Heart left ventricle (tissue), 13 donors: ENCODE results near the gene MGA.

Experiments
- POLR2A ChIP-seq, 2 donors: fragments of 450-650 bp; IDR thresholded peaks; one replicate each; pipeline ENCODE4 v1.6.1; 2017; ENCODE audit warnings: antibody characterized with exemption in 2 of 2, mild to moderate bottlenecking in 2 of 2, moderate library complexity in 2 of 2
- TF ChIP-seq, protein P1 (sequence below), 12 donors: fragments of 200-600 bp; sonication (generic) in 4 of 12; IDR thresholded peaks; one replicate each; pipeline versions ENCODE4 v1.5.0 to v1.8.0; 2018 to 2022; ENCODE audit warnings: antibody characterized with exemption in 12 of 12, mild to moderate bottlenecking in 5 of 12
- donor health status: ischemic (EF 13 %, LVEDD 7.1; RV severe dilation, severe dysfunction).
- donor health status: DM: no; HTN: yes; CAD: no.
- donor health status: DM: no; HTN: no; CAD: no.
- donor health status: ischemic (EF 25% LVEDD 6.9; RV normal size, moderate dysfunction).
- donor health status: ischemic (EF 25% LVEDD 5.7; RV mildly dilated, moderate dysfunction).
- donor health status: ischemic (EF 35%, LVEDD 5.7; RV mildly dilated, moderate dysfunction).
- donor health status: nonischemic (EF 11% LVEDD 7.7; RV severe dilation, severe dysfunction).
- donor health status: DM: yes; HTN: yes; CAD: no.
- donor health status: PGD.
- donor health status: ischemic (EF 29% LVEDD 5.4; RV normal size, mild dysfunction).
- donor health status: nonischemic (EF 23%, LVEDD 6.1; RV moderate dilation, normal function).

DNA sequence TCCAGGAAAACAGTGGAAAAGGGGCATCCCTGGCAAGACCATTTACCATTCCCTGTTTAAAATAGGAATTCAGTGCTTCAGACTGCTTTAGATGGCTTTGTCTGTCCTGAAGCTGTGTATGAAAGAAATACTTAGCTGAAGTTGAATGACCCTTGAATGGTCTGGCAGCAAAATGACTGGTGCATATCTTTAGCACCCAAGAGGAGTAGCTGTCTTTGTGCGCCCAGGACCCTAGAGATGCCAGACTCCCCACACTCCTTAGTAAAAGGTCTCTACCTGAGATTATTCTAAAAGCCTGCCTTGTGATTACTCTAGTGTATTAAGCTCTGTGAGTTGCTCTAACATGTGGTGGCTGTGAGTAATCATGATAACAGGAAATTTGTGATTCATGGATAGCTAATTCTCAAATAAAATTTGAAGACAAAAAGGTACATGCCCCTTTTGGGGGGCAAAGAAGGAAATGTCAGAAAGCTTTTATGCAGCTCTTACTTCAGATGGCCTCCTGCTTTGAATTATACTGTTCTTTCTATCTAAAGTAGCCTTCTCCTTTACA lies 117.3 kb downstream of the MGA start:
- TF ChIP-seq, protein P1, sequence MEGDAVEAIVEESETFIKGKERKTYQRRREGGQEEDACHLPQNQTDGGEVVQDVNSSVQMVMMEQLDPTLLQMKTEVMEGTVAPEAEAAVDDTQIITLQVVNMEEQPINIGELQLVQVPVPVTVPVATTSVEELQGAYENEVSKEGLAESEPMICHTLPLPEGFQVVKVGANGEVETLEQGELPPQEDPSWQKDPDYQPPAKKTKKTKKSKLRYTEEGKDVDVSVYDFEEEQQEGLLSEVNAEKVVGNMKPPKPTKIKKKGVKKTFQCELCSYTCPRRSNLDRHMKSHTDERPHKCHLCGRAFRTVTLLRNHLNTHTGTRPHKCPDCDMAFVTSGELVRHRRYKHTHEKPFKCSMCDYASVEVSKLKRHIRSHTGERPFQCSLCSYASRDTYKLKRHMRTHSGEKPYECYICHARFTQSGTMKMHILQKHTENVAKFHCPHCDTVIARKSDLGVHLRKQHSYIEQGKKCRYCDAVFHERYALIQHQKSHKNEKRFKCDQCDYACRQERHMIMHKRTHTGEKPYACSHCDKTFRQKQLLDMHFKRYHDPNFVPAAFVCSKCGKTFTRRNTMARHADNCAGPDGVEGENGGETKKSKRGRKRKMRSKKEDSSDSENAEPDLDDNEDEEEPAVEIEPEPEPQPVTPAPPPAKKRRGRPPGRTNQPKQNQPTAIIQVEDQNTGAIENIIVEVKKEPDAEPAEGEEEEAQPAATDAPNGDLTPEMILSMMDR (IDR thresholded peaks at IDR 0.05), result no peak
- no peak for TF ChIP-seq POLR2A (IDR thresholded peaks at IDR 0.05)
